H1 (cell line): ENCODE measurements around the gene STAC2. TPM values are rescaled to one million over a fixed set of nuclear protein-coding genes. Genes with fewer than 3 reads are reported as not detected.

Experiments
- CBX5 ChIP-seq: fragments of 300-800, 300-1000 bp; sonication (generic); IDR thresholded peaks from 2 replicates; pipeline ENCODE4 v1.7.1; 2016; ENCODE audit warnings: antibody characterized with exemption, low read length, low read depth
- CEBPB ChIP-seq: IDR thresholded peaks from 2 replicates; pipeline ENCODE4 v1.6.1; 2012; ENCODE audit warnings: low read depth, low read length
- CTBP2 ChIP-seq: IDR thresholded peaks from 2 replicates; pipeline ENCODE4 v1.7.0; 2011; ENCODE audit warnings: borderline replicate concordance, mild to moderate bottlenecking, moderate library complexity, mixed read lengths, low read length; ENCODE audit not compliant: insufficient read depth, insufficient read length
- POLR2A ChIP-seq, 2 experiments: IDR thresholded peaks; 1 replicate in 1 of 2; 2 replicates in 1 of 2; pipeline ENCODE4 v1.6.1; 2011; ENCODE audit warnings: low read depth in 2 of 2, low read length in 2 of 2, mild to moderate bottlenecking in 2 of 2; ENCODE audit errors: control extremely low read depth in 1 of 2
- RNF2 ChIP-seq: fragments of 200-900, 300-1000 bp; sonication (generic); IDR thresholded peaks from 2 replicates; pipeline ENCODE4 v1.7.1; 2016; ENCODE audit warnings: borderline replicate concordance, low read depth, mild to moderate bottlenecking, antibody characterized with exemption, low read length; ENCODE audit not compliant: poor library complexity, severe bottlenecking; ENCODE audit errors: missing control alignments
- YY1 ChIP-seq: IDR thresholded peaks from 2 replicates; pipeline ENCODE4 v1.6.1; 2011; ENCODE audit warnings: low read depth, mild to moderate bottlenecking, low read length
- polyA plus RNA-seq, 7 experiments: library from polyadenylated mRNA; depleted of rRNA in 3 of 7; stranded (reverse) in 5 of 7; unstranded in 2 of 7; fragments of >200 nt in 5 of 7; fragments of 200-250 nt in 2 of 7; gene quantifications; 1 replicate in 5 of 7; 2 replicates in 1 of 7; 4 replicates in 1 of 7; pipeline versions ENCODE4 v1.2.1 to v1.2.3, GENCODE V29; 2011 to 2013; ENCODE audit warnings: missing spikeins in 2 of 7, mixed read lengths in 2 of 7
- total RNA-seq: library from RNA; stranded (reverse); fragmentation: NEBNext Ultra II Directional; extraction: Animal tissue kit (Norgen Biotek cat#: 25700); gene quantifications from 2 replicates; pipeline ENCODE4 v1.2.1, GENCODE V29; 2021
- TF ChIP-seq, protein P1 (sequence below): fragments of 300-600 bp; sonication (generic); IDR thresholded peaks from 2 replicates; pipeline ENCODE4 v1.7.1; 2012; ENCODE audit warnings: low read length, moderate library complexity, mild to moderate bottlenecking, inconsistent platforms; ENCODE audit not compliant: insufficient replicate concordance

Gene STAC2
- total and polyA plus RNA-seq, 2 of the 8 experiments (the other 6 are each of a cell fraction or from before 2014, with no cell fraction given), result 1.5 to 6.0 TPM

GRCh38 chr17:39239640-39240314, 14.0 kb upstream of the STAC2 start (continued):
- TF ChIP-seq, protein P1, sequence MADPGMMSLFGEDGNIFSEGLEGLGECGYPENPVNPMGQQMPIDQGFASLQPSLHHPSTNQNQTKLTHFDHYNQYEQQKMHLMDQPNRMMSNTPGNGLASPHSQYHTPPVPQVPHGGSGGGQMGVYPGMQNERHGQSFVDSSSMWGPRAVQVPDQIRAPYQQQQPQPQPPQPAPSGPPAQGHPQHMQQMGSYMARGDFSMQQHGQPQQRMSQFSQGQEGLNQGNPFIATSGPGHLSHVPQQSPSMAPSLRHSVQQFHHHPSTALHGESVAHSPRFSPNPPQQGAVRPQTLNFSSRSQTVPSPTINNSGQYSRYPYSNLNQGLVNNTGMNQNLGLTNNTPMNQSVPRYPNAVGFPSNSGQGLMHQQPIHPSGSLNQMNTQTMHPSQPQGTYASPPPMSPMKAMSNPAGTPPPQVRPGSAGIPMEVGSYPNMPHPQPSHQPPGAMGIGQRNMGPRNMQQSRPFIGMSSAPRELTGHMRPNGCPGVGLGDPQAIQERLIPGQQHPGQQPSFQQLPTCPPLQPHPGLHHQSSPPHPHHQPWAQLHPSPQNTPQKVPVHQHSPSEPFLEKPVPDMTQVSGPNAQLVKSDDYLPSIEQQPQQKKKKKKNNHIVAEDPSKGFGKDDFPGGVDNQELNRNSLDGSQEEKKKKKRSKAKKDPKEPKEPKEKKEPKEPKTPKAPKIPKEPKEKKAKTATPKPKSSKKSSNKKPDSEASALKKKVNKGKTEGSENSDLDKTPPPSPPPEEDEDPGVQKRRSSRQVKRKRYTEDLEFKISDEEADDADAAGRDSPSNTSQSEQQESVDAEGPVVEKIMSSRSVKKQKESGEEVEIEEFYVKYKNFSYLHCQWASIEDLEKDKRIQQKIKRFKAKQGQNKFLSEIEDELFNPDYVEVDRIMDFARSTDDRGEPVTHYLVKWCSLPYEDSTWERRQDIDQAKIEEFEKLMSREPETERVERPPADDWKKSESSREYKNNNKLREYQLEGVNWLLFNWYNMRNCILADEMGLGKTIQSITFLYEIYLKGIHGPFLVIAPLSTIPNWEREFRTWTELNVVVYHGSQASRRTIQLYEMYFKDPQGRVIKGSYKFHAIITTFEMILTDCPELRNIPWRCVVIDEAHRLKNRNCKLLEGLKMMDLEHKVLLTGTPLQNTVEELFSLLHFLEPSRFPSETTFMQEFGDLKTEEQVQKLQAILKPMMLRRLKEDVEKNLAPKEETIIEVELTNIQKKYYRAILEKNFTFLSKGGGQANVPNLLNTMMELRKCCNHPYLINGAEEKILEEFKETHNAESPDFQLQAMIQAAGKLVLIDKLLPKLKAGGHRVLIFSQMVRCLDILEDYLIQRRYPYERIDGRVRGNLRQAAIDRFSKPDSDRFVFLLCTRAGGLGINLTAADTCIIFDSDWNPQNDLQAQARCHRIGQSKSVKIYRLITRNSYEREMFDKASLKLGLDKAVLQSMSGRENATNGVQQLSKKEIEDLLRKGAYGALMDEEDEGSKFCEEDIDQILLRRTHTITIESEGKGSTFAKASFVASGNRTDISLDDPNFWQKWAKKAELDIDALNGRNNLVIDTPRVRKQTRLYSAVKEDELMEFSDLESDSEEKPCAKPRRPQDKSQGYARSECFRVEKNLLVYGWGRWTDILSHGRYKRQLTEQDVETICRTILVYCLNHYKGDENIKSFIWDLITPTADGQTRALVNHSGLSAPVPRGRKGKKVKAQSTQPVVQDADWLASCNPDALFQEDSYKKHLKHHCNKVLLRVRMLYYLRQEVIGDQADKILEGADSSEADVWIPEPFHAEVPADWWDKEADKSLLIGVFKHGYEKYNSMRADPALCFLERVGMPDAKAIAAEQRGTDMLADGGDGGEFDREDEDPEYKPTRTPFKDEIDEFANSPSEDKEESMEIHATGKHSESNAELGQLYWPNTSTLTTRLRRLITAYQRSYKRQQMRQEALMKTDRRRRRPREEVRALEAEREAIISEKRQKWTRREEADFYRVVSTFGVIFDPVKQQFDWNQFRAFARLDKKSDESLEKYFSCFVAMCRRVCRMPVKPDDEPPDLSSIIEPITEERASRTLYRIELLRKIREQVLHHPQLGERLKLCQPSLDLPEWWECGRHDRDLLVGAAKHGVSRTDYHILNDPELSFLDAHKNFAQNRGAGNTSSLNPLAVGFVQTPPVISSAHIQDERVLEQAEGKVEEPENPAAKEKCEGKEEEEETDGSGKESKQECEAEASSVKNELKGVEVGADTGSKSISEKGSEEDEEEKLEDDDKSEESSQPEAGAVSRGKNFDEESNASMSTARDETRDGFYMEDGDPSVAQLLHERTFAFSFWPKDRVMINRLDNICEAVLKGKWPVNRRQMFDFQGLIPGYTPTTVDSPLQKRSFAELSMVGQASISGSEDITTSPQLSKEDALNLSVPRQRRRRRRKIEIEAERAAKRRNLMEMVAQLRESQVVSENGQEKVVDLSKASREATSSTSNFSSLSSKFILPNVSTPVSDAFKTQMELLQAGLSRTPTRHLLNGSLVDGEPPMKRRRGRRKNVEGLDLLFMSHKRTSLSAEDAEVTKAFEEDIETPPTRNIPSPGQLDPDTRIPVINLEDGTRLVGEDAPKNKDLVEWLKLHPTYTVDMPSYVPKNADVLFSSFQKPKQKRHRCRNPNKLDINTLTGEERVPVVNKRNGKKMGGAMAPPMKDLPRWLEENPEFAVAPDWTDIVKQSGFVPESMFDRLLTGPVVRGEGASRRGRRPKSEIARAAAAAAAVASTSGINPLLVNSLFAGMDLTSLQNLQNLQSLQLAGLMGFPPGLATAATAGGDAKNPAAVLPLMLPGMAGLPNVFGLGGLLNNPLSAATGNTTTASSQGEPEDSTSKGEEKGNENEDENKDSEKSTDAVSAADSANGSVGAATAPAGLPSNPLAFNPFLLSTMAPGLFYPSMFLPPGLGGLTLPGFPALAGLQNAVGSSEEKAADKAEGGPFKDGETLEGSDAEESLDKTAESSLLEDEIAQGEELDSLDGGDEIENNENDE, result no peak
- TF ChIP-seq RNF2, result no peak
- TF ChIP-seq CBX5, result no peak
- TF ChIP-seq YY1, result 0 out of 2 replicates have a peak, but pooled peaks have one; percentile 32
- no peak for TF ChIP-seq POLR2A (IDR thresholded peaks at IDR 0.05; ENCODE audit: control extremely low read depth in 1 of 2, low read depth in 2 of 2, low read length in 2 of 2)
- TF ChIP-seq CTBP2, result no peak
- no peak for TF ChIP-seq CEBPB
